GM12875 (cell line): ENCODE results near the gene TMEM59L.

Source experiments
- H3K4me3 ChIP-seq: one replicate; pipeline ENCODE4 v1.5.1; 2011; ENCODE audit warnings: low read depth, low read length, control low read depth
- CTCF ChIP-seq: IDR thresholded peaks from 2 replicates; pipeline ENCODE4 v1.5.1; 2011; ENCODE audit warnings: low read depth, mild to moderate bottlenecking, control low read depth, inconsistent platforms, low read length, moderate library complexity, borderline replicate concordance; ENCODE audit not compliant: insufficient read depth

Gene TMEM59L

GRCh38 chr19:18611327-18612050, 1.2 kb upstream of the TMEM59L start:
- no peak for TF ChIP-seq CTCF
- no peak overlapping the region for H3K4me3 ChIP-seq

- no peak for TF ChIP-seq CTCF
- H3K4me3 ChIP-seq = no peak overlapping the region
Measured at GRCh38 chr19:18612051-18612771, 459 bp upstream of the TMEM59L start.

GRCh38 chr19:18613589-18614234, 1.0 kb downstream of the TMEM59L start:
- H3K4me3 ChIP-seq = no peak overlapping the region
- TF ChIP-seq CTCF = no peak

- no peak overlapping the region for H3K4me3 ChIP-seq
- TF ChIP-seq CTCF = no peak
Measured at GRCh38 chr19:18616023-18616422, 3.4 kb downstream of the TMEM59L start.

DNA sequence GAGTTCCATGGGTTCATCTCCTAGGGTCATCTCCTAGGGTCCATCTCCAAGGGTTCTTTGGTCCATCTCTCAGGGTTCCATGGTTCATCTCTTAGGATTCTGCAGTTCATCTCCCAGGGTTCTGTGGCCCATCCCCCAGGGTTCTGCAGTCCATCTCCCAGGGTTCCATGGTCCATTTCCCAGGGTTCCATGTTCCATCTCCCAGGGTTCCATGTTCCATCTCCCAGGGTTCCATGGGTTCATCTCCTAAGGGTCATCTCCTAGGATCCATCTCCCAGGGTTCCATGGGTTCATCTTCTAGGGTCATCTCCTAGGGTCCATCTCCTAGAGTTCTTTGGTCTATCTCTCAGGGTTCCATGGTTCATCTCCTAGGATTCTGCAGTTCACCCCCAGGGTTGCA, 4.9 kb downstream of the TMEM59L start:
- H3K4me3 ChIP-seq = no peak overlapping the region
- TF ChIP-seq CTCF = no peak

GRCh38 chr19:18618236-18618635, 5.6 kb downstream of the TMEM59L start:
- H3K4me3 ChIP-seq = no peak overlapping the region
- TF ChIP-seq CTCF = no peak
